HG03139 (cell line): ENCODE measurements around the gene BCO2.

Source experiments
- ATAC-seq: cut with Tn5 transposase; IDR thresholded peaks from one replicate; pipeline ENCODE4 v1.9.1; 2021; ENCODE audit not compliant: unreplicated experiment

Gene BCO2

DNA sequence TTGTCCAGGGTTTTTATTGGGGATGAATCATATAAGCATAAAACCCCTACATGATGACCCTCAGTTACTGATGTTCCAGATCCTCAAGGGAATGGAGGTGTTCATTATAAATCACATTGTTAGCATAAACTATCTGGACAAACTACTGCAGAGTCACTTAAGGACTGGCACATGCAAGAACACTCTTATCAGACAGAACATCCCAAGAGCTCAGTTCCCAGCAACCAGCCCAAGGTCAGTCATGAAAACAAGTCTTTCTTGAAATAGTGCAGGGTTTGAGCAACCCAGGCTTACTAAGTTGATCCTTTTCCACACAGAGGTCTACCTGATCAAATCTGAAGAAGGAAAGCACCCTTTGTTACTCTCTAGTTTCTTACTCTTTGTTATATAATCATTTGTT is 37.4 kb downstream of the BCO2 start:
- no peak for ATAC-seq

GRCh38 chr11:112213753-112214152 is 38.4 kb downstream of the BCO2 start:
- ATAC-seq = no peak

GRCh38 chr11:112215621-112216020 is 40.3 kb downstream of the BCO2 start:
- no peak for ATAC-seq

DNA sequence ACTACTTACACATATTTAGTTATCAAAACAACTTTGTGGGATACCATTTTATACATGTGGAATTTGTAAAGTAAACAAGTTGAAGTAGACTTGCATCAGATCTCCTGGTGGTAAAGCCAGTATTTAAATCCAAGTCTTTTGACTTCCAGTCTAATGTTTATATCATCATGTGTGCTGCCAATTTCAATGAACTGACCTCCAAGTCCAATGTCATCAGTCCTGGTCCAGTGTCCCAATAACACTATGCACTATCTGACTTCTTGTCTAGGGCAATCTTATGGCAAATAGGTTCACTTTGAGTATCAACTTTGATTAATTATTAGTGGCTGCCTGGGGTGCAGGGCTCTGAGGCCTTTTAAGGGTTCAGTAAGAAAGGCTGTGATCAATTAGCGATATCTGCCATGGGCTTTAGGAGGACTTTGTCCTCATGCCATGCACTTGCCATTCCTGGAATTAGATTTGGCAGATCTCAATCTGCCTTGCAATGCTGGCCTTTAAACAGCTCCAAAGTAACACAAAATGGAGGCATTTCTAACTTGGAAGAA is 41.3 kb downstream of the BCO2 start:
- ATAC-seq = no peak

DNA sequence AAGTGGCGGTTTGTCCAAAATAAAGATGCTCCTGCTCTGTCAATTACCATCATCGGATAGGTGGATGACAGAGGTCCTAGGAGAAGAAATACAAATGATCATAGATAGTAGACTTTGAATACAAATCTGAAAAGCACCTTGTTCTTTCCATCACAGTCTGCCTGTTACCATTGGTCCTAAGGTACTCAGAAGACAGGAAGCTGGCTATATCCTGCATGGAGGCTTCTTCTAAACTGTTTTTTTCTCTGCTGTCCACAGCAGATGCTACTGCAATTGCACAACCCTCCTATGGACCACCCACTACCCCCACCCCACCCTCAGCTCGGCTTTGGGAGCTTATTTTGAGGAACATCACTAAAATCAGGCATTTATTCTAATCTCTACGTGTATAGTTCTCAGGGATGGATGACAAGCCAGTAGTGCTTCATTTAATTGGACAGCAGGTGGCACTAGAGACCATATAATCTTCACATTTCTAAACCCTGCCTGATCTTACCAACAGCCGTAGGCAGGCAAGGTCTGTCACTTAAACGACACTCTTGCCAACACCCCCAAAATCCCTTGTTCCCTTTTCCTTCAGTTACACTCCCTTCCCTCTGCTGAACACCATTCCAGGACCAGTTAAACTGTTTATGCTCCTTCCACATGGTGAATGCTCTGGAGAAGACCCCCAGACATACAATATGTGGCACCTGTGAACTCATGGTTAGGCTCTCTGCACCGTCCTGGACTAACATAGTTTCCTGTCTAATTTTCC is 44.3 kb downstream of the BCO2 start:
- peak; percentile 99 for ATAC-seq

DNA sequence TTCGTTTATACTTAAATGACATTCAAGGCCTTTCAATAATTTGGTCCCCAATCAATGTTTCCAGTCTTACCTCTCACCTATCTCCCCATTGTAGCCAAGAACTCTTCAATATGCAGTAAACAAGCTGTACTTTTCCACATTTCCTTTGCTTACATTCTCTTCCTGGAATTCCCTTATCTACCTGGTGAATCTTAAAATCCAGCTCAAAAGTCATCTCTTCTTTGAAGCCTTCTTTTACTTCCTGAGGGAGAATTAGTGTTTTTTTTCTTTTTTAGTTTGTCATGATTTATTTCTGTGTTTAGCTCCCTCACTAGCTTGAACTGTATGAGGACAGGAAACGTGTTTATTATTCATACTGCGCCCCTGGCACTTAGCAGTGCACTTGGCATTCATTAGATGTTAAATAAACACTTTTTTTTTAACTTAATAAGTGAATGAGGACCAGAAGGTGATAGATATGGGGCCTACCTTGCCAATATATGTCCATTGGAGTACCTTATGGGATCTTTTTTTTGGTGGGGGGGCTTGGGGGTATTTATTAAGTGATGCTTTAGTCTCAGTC is 46.0 kb downstream of the BCO2 start:
- no peak for ATAC-seq

- ATAC-seq = no peak
Measured at GRCh38 chr11:112222303-112222702, 47.0 kb downstream of the BCO2 start.

DNA sequence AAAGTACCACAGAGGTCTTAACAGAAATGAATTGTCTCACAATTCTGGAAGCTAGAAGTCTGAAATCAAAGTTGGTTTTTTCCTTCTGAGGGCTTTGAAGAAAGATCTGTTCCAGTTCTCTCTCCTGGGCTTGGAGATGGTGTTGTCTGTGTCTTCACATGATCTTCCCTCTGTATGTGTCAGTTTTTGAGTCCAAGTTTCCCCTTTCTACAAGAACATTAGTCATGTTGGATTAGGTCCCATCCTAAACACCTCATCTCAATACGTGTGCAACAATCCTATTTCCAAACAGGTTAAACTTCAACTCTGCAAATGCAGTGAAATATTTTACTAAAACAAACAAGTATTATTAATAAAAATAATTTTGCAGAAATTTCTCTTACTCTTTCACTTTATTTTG is 47.8 kb downstream of the BCO2 start:
- ATAC-seq = no peak

DNA sequence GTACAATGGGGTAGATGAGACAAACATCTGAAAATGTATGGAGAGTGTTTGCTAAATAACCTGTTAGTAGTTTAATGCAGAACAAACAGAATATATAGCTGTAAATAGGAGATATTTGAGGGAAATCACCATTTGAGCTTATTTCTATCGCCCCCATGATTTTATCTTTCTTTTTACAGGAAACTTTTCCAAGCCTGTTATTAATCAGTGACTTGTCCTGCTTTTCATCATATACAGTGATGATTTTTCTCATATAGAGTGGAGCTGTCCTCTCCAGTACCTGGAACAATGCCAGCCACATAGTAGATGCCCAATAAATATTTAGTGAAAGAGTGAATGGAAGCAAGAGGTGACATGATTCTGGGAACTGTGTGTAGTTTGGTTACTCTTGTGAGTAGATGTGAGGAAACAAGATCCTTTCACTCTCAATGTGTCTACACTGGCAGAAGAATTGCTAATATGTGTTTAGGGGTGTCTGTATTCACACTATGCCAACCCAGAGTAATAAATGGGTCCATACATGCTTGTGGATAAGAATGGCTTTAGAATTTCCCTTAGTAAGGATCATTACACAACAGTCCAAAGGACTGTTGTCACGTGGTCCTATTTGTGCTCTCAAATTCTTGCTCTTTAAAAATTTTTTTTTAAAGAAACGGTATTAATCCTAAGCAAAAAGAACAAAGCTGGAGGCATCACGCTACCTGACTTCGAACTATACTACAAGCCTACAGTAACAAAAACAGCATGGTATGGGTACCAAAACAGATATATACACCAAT is 48.6 kb downstream of the BCO2 start:
- ATAC-seq = no peak

DNA sequence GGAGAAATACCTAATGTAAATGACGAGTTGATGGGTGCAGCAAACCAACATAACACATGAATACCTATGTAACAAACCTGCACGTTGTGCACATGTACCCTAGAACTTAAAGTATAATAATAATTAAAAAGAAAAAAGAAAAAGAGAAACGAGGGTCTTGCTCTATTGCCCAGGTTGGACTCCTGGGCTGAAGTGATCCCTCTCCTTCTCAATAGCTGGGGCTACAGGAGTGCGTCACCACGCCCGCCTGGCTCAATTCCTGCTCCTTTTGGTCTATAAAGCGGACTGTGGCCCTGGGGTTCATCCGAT is 50.4 kb downstream of the BCO2 start:
- no peak for ATAC-seq

DNA sequence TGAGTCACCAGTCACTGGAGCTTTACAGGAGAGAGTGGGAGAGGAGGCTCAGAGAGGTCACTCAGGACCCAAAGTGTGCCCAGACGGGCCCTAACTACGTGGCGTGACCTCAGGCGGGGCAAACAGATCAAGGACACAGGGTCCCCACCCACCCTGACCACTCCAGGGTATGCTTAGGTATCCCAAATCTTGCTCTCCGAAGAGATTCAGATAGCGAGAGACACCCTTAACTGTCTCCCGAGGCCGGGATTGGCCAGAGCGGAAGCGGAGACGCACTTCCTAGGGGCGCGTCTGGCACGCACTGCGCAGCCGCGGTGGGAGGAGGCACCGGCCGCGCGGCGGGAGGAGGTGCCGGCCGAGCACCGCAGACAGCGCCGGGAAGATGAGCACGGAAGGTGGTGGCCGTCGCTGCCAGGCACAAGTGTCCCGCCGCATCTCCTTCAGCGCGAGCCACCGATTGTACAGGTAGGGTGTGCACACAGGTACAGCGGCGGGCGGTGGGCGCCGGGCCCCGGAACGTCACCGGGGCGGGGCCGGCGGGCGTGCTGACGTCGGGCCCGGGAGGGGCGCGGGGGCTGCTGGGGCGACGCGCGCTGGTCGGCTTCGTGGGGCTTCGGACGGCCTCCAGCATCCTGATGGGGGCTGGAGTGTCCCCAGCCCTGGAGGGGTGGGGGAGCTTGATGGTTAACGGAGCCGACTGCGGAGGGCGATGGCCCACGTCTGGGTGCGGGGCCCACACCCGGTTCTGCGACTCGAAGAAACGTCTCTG is 50.9 kb downstream of the BCO2 start, which contains the start of gene PTS:
Gene PTS (plus strand): TSS at position 367 of the 769 bp plus-strand sequence. CDS start 16 bp downstream, at position 383.
- peak; percentile 92 for ATAC-seq

DNA sequence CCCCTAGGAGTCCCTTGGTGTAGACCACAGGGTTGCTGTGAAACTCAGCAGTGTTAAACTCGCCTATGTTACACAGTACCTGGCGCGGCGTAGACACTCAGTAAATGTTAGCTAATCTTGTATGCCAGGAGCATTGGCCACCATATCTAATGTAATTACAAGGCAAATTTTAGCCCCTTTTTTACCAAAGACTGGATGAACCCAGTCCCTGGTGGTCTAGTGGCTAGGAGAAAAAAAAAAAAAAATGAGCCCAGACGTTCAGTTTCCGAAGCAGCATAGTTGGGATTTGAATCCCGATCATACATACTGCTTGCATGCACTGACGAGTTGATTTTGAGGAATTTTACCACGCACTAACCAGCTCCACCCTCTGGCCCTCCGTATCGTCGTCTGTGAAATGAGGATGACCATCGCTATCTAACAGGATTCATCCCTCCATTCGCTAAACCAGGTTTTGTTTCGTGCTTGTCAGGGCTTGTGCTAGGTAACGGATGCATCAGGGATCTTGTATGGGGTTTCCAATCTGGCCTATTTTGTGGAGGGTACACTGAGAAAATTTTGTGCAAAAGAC is 51.6 kb downstream of the BCO2 start:
- ATAC-seq = no peak

DNA sequence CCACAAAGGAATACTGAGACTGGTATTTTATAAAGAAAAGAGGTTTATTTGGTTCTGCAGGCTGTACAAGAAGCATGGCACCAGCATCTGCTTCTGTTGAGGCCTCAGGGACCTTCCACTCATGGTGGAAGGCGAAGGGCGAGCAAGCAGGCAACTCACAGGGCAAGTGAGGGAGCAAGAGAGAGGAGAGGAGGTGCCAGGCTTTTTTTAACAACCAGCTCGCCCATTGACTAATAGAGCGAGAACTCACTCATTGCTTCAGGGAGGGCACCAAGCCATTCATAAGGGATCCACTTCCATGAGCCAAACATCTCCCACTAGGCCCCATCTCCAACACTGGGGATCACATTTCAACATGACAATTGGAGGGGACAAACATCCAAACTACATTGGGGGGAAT is 52.2 kb downstream of the BCO2 start:
- no peak for ATAC-seq

DNA sequence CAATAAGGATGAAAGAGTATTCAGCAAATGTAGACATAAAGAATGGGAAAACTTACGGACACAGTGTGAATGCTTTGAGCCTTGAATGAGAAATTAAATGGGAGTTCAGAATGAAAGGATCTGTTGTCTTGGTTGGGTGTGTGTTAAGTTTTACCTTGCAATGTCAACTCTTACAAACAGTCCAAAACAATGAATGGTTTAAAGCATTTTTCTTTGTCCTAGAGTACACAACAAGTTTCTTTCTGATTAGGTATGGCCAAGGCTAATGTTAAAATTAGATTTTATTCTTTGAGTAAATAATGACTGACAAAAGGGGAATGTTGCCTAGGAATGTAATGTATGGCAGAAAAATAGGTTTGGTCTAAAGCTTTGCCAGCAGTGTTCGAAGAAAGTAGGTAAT is 53.4 kb downstream of the BCO2 start:
- ATAC-seq = no peak

GRCh38 chr11:112229159-112229558 is 53.8 kb downstream of the BCO2 start:
- ATAC-seq = no peak

DNA sequence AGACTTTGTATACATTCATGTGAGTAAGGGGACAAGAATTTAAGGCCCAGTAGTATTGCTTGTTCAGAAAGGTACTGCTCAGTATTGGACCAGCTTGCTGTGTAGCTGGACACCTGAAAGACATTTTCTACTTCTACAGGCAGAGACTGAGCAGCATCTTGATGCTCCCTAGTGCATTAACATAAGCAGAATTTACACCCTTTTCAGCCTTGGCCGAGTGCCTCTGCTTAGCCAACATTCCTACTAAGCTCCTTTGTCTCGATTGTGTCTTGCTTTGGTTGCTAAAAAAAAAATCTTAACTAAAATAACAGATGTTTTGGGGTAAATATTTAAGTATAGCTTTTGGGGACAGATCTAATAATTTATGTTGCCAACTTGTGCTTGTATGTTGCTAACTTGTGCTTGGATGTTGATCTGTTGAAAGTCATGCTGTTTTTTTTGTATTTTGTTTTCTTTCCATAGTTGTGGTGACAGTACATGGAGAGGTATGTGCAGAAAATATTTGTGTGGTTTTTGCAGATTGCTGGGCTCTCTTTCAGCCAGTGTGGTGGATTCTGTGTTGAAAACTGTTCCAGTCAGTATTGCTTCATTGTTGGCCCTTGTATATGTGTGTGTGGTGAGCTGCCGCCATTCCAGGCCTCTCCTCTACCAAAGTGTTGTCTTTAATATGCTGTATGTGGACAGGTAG is 54.6 kb downstream of the BCO2 start:
- ATAC-seq = no peak

GRCh38 chr11:112231952-112232351 is 56.6 kb downstream of the BCO2 start:
- no peak for ATAC-seq

DNA sequence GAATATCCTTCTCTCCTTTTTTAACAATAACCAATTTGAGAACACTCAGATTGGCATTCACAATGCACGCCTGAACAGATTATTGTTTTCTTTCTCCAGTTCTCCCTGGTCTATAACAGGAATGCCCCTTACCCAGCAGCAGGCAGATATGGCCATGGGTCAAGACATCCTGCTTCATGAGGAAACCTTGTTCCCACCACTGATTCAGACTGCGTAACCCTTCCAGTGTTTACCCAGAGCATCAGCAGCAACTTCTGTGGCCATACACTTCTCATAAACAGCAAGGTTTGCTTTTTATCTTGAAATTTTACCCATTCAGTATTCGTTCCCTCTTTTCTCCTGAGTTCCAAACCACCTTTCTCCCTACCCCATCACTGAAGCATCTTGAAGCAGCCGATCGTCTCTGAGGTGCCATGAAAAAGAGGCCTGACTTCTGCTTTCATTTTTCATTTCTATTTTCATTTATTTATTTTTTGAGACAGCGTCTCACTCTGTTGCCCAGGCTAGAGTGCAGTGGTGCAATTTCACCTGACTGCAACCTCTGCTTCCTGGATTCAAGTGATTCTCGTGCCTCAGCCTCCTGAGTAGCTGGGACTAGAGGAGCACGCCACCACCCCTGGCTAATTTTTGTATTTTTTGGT is 60.6 kb downstream of the BCO2 start:
- ATAC-seq = no peak

GRCh38 chr11:112237451-112237850 is 62.1 kb downstream of the BCO2 start:
- no peak for ATAC-seq

DNA sequence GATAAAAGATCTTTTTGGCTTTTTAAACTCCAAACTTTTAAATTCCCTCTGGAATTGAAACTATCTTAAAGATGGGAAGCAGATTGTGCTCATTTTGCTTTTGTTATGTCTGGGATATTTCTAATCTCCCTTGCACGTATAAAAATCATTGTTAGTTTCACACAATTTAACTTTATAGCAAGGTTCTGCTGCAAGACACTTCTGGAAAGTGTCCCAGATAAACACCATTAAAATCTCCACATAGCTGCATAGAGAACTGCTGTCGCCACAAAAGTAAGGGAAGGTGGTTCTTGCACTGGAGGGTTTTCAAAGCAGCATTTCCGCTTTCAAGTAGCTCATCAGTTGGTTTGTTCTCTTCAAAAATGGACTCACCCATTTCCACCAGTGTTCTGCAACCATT is 62.7 kb downstream of the BCO2 start:
- ATAC-seq = no peak
